Activated CD4-positive, alpha-beta T cell treated with anti-CD3 and anti-CD28 coated beads for 1 hour (primary cell): ENCODE data around the gene RPL34.

Experiments
- DNase-seq: peaks from one replicate; pipeline ENCODE4 v3.0.0-alpha.2; 2020

The RPL34 gene

DNA sequence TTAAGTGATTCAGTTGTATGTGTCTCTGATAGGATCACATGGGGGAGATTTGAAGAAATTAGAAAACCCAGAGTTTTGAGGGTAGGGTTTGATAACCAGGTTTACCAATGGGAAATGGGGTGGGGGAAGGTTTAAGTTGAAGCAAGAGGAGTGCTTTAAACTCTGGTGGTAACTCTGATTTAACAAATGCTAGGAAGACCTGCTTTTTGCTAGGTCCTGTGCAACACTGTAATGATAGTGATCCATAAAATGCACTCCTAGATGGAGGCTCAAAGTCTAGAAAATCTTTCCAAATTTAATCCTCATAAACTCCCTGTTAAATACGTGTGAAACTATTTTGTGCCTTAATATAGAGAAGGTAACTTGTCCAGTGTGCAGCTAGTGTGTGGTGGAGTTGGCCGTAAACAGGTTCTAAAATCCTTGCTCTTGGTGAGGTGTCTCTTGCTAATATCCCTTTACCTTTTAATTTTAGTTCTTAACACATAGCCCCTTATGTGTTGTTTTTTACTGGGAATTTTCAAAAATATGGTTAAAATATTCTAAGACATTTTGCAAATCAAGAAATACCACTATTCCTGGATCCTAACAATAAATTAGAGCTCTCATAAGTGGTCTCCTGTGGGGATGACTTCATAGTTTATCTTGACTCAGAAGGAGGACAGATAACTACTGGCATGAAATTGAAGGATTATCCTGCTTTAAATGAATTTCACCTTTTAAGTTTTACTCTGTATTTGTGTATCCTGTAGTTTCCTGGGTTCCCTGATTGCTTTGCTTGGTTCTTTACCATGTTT, 4.1 kb downstream of the RPL34 start:
- no peak for DNase-seq

DNA sequence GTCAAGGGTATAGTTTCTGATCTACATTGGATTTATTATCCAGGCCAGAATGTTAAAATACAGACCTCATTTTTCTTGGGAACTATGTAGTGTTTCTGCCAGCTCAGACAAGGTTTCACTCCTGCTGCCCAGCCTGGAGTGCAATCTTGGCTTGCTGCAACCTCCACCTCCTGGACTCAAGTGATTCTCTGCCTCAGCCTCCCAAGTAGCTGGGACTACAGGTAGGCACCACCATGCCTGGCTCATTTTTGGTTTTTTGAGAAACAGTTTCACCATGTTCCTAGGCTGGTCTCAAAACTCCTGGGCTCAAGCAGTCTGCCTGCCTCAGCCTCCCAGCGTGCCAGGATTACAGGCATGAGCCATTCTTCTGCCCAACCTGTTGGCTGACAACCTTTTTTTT, 5.7 kb downstream of the RPL34 start:
- DNase-seq, result no peak

DNA sequence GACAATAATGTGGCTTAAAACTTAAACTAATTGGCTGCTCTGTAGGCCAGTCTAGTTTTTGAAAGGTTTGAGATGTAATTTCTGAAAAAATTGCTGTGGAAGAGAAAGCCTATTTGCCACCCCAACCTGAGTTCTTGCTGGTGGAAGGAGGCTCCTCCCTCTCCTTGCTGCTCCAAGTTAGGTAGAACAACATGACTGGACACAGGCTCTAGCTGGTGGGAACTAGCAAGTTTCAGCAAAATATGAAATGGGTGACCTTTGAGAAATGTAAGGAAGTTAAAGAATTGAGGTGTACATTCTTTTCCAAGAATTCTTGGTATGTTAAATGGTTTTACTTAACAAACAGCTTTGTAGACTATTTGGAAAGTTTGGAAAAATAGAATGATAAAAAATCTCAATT, 8.0 kb downstream of the RPL34 start:
- DNase-seq, result no peak

DNA sequence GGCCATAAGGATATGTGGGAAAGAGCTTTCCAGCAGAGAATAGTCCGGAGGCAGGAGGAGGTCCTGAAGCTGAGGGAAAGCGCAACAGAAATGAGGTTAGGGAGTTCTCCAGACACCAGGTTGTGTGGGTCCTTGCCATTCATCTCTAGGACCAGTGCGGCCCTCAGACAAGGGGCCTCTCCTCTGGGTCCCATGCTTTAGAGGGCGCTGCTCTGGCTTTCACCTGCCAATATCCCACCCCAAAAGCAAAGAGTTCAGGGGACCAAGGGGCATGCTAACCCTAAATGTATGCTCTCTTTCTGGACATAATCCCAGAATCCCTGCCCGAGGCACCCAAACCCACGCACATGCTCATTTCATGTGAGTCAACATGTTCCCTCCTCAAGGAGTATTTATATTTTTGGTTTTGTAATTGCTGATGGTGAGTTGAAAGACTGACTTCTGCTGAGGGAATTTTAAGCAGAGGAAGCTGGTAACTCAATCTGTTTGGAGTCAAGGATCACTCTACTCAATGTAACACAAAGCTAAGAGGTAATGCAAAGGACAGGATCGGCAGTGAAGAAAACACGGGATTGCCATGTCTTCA, 14.8 kb downstream of the RPL34 start:
- no peak for DNase-seq

DNA sequence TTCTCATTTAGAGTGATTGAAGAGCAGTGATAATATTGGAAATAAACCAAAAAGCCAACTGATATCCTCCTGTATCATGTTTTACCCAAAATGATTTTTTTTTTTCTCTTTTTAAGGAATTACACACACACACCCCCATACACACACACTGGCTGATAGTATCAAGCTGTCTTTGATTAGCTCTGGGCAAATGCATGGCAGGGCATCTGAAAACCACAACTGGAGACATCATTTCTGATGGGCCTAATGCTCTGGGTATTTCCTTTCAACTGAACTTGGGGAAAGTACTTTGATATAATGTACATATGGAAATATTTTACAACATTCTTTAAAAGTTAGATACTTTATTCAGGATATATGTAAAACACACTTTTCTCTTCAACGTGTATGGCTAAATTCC, 15.9 kb downstream of the RPL34 start:
- DNase-seq, result no peak

DNA sequence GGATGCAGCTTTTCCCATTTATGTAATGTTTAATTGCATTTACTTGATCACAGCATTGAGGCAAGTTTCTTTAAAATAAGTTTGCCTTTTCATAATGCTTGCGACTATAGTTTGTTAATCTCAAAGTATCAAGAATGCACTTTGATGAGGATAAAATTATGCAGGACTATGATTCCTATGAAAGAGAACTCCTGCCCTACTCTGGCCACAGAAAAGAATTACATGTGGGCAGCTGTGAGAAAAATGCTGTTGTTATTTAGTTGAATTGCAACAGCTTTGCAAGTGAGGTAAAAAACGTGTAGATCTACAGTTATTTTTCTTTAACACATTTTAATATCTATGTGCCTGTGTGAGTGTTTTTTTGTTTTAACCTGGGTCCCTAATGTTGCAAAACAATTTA, 17.5 kb downstream of the RPL34 start:
- DNase-seq, result no peak

DNA sequence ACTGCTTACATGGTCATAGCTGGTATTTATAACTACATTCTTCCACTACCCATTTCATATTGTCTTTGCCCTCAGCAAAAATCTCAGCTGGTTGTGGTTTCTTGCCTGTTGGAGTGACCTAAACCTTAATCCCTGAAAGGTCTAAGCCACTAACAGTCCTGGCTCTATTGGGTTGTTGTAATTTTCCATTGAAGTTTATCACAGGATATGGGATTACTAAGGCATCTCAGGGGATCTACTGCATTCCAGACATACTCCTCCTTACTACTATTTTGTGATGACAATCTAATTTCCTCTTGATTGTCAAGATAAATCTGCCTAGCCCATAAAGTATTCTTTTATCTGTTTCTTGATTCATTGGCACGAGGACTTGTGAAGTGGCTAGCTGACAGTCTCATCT, 23.9 kb downstream of the RPL34 start:
- DNase-seq, result no peak

DNA sequence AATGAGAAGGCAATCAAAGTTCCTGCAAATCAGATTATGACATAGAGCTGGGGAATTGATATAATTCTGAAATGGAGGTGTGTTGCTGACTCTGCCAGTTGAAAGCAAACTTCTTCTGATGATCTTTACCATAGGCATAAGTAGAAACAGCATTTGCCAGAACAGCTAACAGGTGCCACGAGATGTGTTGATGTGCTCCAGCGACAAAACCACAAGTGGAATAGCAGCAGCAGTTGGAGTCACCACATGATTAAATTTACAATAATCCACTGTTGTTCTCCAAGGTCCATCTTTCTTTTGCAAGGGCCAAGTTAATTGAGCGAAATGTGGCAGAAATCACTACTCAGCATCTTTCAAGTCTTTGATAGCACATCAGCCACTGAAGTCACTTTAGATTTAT, 26.3 kb downstream of the RPL34 start:
- no peak for DNase-seq

DNA sequence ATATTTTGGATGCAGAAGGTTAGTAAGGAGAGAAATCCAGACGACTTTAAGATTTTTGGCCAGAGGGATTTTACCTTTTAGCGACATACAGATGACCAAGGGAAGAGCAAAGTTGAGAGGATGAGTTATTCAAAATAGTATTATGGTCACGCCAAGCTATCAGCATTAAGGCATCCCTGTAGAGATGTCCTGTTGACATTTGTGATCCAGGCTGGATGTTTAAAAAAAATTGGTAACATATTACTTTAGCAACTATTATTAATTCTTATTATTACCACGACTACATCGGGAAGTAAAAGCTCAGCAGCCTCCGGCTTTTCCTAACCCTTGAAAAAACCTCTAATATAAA, 29.5 kb downstream of the RPL34 start:
- no peak for DNase-seq

DNA sequence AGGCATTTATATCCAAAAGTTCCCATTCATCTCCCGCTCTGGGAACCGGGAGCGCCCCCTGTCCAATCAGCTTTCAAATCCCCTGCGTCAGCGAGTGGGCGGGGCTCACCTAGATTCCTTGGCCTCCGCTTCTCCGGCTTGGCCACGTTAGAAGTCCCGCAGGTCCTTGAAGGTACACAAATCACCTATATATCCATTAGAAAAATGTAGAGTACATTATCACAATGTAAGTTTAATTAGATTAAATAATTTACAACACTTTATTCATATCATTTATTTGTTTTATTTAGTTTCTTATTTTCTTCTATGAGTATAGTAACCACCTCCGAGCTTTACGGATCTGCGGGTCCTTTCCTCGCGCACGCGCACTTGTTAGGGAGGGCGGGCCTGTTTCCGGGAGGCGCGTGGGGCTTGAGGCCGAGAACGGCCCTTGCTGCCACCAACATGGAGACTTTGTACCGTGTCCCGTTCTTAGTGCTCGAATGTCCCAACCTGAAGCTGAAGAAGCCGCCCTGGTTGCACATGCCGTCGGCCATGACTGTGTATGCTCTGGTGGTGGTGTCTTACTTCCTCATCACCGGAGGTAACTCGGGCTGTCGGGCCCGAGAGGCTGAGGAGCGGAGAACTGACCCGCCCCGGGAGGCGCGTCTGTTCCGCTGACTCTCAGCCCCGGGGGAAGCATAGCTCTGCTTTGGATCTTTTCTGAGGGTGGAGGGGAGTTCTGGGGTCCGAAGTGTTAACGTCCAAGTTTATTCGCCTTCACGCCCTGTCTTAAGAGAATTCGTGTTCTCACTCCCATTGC, 30.0 kb downstream of the RPL34 start, which contains the start of gene OSTC:
Gene OSTC, plus strand, starts transcription at position 388 of the 802 bp plus-strand sequence. Its CDS starts 57 bp downstream, at position 445.
- DNase-seq, result peak; percentile 83

DNA sequence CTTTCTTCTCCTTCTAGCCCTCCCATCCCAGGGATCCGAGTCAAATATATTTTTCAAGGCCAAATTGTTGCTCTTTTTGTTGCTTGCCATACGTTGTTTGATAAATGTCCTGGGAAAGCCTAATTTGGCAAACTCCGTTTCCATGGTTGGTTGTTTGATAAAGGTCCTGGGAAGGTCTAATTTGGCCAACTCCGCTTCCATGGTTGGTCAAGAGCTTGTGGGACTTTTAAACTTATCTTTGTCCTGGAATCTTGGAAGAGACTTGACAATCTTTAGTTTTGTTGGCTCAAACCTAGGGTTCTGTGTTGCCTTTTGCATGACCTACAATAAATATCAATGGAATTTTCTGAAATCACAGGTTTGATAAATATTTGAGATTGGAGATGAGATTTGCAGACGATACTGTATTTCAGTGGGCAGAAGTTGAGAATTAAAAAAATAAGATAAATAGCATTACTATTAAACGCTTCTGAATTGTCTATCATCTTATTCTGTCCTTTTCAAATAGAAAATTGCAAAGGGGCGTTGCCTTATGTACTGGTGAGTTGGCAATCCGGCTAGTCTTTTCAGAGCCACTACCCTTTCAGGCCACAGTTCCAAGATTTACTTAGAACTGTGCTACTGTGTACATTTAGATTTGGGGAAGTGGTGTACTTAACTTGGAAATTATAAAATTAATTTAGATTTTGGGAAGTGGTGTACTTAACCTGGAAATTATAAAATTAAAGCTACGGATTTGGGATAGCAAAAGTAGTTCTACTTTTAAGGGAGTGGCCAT, 30.8 kb downstream of the RPL34 start:
- DNase-seq, result no peak

DNA sequence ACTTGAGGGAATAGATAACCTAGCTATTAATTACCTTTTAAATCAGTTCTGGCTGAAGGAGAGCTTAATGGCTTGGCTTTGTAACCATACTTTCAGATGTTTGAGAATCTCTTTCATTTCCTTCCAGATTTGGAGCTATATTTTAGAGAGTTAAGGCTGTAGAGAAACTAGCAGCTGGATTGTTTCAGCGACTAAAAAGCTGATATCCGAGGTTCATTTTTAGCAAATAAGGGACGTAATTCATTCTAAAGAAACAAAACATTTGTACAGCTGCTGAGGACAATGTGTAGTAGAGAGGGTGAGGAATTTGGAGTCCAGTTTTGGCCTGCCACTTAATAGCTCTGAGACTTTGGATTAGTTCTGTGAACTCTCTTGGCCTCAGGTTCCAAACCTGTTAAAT, 42.3 kb downstream of the RPL34 start:
- DNase-seq, result no peak

DNA sequence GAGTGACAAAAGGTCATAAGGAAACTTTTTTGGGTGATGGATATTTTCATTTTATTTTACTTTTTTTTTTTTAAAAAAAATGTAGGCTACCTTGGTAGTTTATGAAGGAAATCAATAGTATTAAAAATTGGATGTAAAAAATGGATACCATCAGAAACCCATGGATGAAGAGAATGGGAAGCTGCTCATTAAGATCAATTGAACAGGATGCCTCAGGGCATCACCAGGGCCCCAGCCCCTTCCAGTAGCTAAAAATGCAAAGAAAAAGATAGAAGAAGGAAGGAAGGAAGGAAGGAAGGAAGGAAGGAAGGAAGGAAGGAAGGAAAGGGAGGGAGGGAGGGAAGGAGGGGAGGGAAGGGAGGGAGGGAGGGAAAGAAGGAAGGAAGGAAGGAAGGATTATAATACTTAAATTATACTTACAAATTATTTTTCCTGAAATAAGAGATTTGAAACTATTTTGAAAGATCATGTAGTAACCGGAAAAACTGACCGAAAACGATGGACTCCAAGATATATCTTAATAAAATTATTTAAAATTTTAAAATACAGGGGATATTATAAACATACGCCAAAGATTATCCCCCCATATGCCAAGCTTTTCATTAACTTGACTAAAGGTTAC, 54.1 kb downstream of the RPL34 start:
- DNase-seq, result no peak
